ENCODE data around the gene TERT. TPM values are rescaled to one million over a fixed set of nuclear protein-coding genes. Genes with fewer than 3 reads are reported as not detected.

Gene TERT
- total RNA-seq, 1 donor from 2014 or later = not detected

DNA sequence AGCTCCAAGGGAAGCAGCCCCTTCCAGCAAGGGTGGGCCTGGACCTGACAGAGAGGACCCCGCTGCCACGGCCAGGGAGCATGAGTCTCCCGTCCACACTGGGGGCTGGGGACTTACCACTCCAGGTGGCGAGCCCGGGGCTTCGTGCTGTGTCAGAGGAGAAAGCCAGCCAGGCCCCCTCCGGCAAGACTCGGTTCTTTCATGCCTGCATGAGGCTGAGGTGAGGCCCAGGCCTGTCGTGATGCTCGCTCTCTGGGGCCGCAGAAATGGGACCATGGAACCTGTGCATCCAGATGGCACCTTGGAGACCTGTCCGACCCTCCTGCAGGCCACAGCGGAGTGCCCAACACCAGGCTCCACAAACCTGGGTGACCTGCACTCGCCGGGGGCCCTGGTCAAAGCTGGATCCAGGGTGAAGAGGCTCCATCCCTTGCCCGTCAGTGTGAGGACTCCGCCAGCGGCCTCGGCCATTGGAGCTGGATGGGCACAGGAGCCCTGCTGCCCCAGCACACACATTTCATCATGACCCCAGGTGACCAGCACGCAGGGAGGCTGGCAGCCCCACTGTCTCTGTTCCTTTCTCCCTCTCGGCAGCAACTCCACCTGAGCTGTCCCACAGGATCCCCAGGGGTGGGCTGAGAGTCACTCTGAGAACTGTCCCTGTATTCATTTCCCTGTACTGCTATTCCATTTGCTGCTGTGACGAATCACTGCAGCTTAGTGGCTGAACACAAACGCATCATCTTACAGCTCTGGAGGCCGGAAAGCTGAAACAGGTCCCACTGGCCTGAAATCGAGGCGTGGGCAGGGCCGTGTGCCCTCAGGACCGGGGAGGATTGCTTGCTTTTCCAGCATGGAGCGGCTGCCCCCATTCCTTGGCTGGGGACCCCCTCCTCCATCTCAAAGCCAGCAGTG, 45.2 kb downstream of the TERT start:
- intact Hi-C loops (cut with micrococcal nuclease) = no loop called here
- DNase-seq = no peak
- ATAC-seq = no peak

DNA sequence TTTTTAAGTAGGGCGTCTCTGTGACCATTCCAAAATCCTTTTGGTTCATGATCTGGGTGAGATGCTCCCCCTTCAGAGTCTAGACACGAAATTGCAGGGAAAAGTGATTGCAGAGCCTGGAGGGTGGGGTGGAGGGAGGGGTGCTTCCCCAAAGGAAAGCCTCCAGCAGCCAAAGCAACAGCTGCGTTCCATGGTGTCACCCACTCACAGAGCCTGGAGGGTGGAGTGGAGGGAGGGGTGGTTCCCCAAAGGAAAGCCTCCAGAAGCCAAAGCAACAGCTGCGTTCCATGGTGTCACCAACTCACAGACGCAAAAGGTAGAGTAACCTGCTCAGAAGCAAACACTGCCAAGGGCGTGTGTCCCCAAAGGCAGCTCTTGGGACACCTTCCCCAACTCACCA, 47.1 kb downstream of the TERT start:
- DNase-seq (no peak), ATAC-seq (no peak)
- intact Hi-C loops (cut with micrococcal nuclease) = no loop called here

GRCh38 chr5:1246711-1247431, 48.0 kb downstream of the TERT start:
- ATAC-seq (peak; percentile 67), DNase-seq (peak; percentile 64)
- intact Hi-C loops (cut with micrococcal nuclease) = no loop called here

DNA sequence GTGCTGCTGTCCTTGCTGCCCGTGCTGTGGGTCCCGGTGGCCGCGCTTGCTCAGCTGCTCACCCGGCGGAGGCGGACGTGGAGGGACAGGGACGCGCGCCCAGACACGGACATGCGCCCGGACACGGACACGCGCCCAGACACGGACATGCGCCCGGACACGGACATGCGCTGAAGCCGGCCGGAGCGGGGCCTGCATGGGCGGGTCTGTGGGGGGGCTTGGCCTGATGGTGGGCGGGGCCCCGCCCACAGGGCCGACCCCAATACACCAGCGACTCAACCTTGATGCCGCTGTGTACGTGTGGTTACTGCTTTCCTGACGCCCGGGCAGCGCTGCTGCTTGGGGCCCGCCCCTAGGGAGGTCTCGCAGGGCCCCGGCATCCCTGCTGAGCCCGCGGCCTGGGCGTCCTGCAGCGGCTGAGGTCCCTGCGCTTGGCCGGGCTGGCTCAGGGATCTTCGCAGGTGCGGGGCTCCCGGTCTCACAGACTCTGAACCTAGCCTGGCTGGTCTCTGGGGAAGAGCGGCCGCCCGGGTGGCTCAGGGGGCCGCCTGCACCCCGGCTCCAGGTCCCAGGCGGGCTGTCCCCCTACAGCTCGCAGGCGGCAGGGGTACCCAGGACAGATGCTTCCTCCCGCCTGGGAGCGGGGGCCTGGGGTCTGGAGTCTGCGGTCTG, 48.8 kb downstream of the TERT start:
- intact Hi-C loops (cut with micrococcal nuclease) = no loop called here
- ATAC-seq = no peak

DNA sequence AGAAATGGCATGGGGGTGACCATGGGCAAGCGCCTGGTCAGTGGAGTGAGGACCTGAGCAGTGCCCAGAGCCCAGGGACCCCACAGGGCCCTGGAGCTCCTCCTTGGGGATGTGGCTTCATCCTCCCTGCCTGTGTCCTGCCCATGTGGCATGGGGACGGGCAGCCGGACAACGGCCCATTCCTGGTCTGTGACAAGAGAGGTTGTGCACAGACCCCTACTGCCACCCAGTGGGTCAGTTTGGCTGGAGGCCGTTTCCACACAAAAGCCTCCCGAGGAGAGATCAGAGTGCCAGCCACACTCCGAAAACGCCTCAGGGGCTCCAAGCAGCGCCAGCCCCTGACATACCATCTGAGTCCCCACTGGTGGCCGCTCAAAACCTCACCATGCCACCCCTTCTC, 49.9 kb downstream of the TERT start:
- intact Hi-C loops (cut with micrococcal nuclease) = no loop called here
- ATAC-seq = no peak
- no peak for DNase-seq

More for the DNA sequence above, 48.8 kb downstream of the TERT start:
- no peak for DNase-seq

DNA sequence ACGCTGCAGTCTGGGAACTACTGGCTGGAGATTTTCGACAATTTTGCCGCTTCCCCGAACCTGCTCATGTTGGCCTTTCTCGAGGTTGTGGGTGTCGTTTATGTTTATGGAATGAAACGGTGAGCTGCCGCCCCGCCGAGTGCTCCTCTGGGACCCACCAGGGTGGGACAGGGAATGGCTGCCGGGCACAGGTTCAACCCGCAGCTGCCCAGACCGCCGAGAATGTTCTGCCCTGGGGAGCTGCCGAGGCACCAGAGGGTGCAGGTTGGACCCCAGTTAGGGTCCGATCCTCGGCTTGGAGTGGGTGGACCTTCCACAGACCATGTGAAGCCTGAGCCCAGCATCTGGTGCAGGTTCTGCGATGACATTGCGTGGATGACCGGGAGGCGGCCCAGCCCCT, 50.6 kb downstream of the TERT start:
- no peak for DNase-seq
- no peak for ATAC-seq
- intact Hi-C loops (cut with micrococcal nuclease) = no loop called here

DNA sequence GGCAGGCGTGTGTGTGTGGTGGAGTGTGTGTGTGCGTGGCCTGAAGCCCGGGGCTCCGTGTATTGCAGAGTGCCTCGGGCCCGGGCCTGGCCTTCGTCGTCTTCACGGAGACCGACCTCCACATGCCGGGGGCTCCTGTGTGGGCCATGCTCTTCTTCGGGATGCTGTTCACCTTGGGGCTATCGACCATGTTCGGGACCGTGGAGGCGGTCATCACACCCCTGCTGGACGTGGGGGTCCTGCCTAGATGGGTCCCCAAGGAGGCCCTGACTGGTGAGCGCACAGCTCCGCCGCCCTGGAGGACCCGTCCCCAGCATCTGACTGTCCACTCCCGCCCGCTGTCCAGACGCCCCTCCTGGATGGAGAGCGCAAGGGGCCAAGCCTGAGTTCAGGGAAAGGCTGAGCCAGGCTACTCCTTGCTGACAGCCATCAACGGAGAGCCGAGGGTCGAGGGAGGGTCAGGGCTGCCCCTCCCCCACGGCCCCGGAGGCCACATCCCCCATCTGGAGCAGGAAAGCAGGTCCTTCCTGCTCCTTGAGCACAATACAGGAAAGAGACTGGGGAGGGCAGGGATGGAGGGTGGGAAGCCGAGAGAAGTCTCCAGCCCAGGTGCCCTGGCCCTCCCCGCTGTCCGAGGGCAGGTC, 51.3 kb downstream of the TERT start:
- intact Hi-C loops (cut with micrococcal nuclease) = no loop called here
- no peak for DNase-seq
- ATAC-seq = no peak

GRCh38 chr5:1242733-1243486, 52.0 kb downstream of the TERT start:
- intact Hi-C loops (cut with micrococcal nuclease) = no loop called here
- no peak for ATAC-seq
- no peak for DNase-seq

DNA sequence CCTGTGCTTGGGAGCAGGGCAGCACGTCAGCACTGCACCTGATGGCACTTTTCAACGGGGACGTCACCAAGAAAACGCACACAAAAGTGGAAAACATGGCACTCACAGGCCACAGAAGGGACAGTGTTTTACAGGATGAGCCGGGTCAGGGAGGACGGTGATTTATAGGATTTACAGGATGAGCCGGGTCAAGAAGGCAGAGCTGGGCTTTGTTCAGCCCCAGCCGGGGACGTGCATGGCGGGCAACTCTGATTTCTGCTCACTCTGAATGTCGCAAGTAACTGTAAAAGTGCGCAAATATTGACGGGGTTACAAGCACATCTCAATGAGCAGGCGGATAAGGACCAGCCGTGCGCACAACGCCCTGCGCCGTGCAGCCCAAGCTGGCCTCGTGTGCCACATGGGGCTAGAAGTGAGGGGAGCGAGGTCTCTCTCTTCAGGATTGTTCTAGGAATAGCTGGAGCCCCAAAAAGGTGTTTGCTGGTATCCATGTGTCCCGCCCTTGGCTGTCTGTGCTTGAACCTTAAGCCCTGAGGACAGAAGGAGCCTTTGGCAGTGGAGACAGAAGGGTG, 53.3 kb downstream of the TERT start:
- no peak for DNase-seq
- intact Hi-C loops (cut with micrococcal nuclease) = no loop called here
- ATAC-seq = no peak

DNA sequence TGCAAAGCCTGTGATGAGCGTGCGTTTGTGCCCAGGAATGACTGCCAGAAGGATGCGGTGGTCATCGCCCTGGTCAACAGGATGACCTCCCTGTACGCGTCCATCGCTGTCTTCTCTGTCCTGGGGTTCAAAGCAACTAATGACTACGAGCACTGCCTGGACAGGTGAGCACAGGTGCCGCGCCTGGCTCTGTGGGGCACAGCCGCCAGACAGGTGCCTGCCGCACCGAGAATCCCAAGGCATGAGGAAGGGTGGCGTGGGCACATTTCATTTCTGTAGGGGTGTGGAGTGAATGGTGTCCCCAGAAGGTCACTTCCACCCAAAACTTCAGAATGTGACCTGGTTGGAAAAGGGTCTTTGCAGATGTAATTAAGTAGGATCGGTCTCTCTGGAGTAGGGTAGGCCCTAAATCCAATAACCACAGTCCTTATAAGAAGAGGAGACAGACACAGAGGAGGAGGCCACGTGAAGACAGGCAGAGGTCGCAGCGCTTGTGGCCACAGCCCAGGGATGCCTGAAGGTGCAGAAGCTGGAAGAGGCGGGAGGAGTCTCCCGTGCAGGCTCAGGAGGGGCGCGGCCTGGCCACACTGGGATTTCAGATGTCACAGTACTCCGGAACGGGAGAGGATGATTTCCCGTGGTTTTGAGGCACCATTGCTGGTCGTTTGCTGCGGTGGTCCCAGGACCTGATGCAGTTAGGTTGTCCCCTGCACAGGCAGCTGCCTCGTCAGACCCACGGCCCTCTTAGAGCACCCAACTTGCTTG, 54.2 kb downstream of the TERT start:
- DNase-seq (no peak), ATAC-seq (no peak)
- intact Hi-C loops (cut with micrococcal nuclease) = no loop called here

DNA sequence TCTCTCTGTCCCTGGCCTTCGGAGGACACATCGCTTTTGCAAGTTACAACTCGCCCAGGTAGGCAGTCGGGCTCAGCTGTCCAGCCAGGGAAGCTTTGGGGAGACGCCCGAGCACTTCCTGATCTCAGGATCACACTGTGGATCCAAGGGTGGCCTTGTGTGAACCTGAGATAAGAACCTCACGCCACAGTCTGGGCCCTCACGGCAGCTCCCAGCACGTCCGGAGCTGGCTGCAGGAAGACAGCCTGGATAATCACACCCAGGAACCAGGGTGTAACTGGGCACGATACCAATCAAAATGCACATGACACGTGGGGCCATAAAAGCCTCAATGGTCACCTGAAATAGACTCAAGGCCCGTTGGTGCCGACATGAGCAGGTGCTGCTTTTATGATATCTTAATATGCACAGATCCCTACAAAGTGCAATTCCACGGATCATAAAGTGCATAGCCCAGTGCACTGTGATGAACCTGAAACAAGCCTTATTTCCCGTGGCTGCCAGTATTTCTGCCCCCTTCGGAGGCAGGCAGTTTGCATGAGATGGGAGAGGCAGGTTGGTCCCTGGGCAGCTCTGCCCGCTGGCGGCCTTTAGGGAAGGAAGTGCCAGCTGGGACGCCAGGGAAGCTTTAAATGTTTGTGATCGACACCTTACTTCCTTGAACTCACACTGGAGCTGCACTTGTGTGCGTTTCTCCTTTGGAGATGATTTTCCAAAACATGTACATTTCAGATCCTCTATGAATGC, 55.2 kb downstream of the TERT start:
- ATAC-seq = no peak
- intact Hi-C loops (cut with micrococcal nuclease) = no loop called here

GRCh38 chr5:1235838-1236237, 59.0 kb downstream of the TERT start:
- ATAC-seq = no peak
- intact Hi-C loops (cut with micrococcal nuclease) = no loop called here
- no peak for DNase-seq

More for the DNA sequence above, 55.2 kb downstream of the TERT start:
- DNase-seq = no peak

DNA sequence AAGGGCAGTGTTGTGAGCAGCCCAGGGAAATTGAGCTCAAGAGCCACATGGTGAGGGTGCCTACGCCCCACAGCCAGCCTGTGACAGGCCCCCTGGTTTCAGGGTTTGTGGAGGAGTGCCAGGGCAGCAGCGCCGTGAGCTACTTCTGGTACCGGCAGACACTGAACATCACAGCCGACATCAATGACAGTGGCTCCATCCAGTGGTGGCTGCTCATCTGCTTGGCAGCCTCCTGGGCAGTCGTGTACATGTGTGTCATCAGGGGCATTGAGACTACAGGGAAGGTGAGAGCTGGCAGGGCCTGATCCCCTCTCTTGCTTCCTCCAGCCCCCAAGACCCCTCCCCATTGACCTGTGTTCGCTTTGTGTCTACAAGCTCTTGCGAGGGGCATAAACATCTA, 59.5 kb downstream of the TERT start:
- ATAC-seq = no peak
- intact Hi-C loops (cut with micrococcal nuclease) = no loop called here
- no peak for DNase-seq

- DNase-seq (no peak), ATAC-seq (no peak)
- intact Hi-C loops (cut with micrococcal nuclease) = no loop called here
Observed at GRCh38 chr5:1232780-1233179, 62.1 kb downstream of the TERT start.

DNA sequence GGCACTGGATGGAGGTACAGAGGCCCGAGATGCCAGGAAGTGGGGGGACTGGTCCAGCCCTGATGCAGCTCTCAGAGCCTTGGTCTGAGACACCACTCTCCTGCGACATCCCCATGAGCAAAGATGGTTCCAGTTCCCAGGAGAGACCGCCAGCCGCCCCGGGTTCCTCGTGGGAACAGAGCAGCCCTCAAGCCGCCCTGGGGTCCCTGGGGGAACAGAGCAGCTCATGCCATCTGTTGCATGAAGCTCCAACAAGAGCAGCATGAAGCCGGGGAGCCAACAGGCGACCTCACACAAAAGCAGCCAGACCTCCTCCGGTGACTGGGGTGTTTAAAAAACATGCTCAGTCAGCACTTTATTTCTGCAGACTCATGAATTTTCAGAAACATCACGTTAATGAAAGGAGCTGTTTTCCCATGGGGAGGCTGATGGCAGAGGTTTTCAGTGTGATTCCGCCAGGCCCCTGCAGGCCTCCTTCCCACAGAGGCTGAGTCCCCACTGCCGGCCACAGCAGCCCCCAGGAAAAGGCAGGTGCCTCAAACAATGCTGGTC, 63.4 kb downstream of the TERT start:
- intact Hi-C loops (cut with micrococcal nuclease) = no loop called here
- DNase-seq (no peak), ATAC-seq (no peak)

DNA sequence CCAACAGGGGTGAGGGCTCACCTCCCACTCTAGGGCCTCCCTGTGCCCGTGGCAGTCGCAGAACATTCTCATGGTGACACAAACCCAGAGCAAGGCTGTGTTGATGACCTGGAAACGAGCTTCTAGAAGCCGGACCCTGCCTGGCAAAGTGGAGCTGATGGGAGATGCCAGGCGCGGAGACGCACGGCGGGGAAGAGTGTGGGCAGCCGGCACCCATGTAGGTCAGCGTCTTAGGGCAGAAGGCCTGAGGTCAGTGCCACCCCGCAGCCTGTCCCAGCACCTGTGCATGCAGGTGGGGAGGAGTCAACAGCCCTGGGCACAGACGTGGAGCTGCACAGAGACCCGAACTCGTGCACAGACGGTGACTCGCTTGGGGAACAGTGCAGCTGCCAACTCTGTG, 64.3 kb downstream of the TERT start:
- DNase-seq (no peak), ATAC-seq (no peak)
- intact Hi-C loops (cut with micrococcal nuclease) = no loop called here

DNA sequence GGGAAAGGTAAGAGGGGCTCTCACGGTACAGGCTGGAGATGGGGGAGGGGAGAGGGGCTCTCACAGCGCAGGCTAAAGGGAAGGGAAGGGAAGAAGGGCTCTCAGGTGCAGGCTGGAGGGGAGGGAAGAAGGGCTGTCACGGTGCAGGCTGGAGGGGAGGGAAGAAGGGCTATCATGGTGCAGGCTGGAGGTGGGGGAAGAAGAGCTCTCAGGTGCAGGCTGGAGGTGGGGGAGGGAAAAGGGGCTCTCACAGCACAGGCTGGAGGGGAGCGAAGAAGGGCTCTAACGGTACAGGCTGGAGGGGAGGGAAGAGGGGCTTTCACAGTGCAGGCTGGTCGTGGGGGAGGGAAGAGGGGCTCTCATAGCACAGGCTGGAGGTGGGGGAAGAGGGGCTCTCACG, 65.0 kb downstream of the TERT start:
- ATAC-seq = no peak
- DNase-seq = no peak
- intact Hi-C loops (cut with micrococcal nuclease) = no loop called here

All from left ventricle myocardium superior (tissue), 1 donor.